ENCODE results near the gene PTPRM. TPM values are rescaled to one million over a fixed set of nuclear protein-coding genes. Genes with fewer than 3 reads are reported as not detected.

PTPRM gene
- total and polyA plus RNA-seq, 2 of the 8 experiments (the other 6 are each of a cell fraction or from before 2014, with no cell fraction given) = 4.1 to 7.0 TPM

GRCh38 chr18:7571626-7572025, 4.5 kb downstream of the PTPRM start (continued):
- TF ChIP-seq GABPA (IDR thresholded peaks at IDR 0.05; ENCODE audit: borderline replicate concordance, insufficient read depth, low read length) (no peak), RAD21 (IDR thresholded peaks at IDR 0.05 in 1 of 2, conservative IDR thresholded peaks at IDR 0.05 in 1 of 2; ENCODE audit: low read depth in 2 of 2, low read length in 2 of 2) (no peak), JUND (IDR thresholded peaks at IDR 0.05; ENCODE audit: low read length) (no peak), PHF8 (conservative IDR thresholded peaks at IDR 0.05; ENCODE audit: low read depth, low read length) (no peak), MAFK (IDR thresholded peaks at IDR 0.05; ENCODE audit: low read depth, low read length) (no peak), BCL11A (IDR thresholded peaks at IDR 0.05; ENCODE audit: low read depth in 2 of 2, low read length in 2 of 2) (no peak), RFX5 (IDR thresholded peaks at IDR 0.05; ENCODE audit: borderline replicate concordance, low read depth, low read length) (no peak), CEBPB (IDR thresholded peaks at IDR 0.05; ENCODE audit: low read depth, low read length) (no peak)
